Nephron progenitor cell (in vitro differentiated cells): ENCODE data around the gene B4GALT3.

Source experiments
- DNase-seq: peaks from one replicate; pipeline ENCODE4 v3.0.0; 2021
- H3K27ac Mint-ChIP-seq: 2 replicates; pipeline ENCODE4 v1.8.0; 2021; ENCODE audit warnings: mild to moderate bottlenecking, moderate library complexity, mixed read lengths
- H3K27me3 Mint-ChIP-seq: 2 replicates; pipeline ENCODE4 v1.8.0; 2021; ENCODE audit warnings: mild to moderate bottlenecking, low read depth, mixed read lengths; ENCODE audit not compliant: poor library complexity
- H3K36me3 Mint-ChIP-seq: 2 replicates; pipeline ENCODE4 v1.8.0; 2021; ENCODE audit warnings: low read depth, mixed read lengths
- H3K4me1 Mint-ChIP-seq: 2 replicates; pipeline ENCODE4 v1.8.0; 2021; ENCODE audit warnings: mixed read lengths
- H3K4me3 Mint-ChIP-seq: 2 replicates; pipeline ENCODE4 v1.8.0; 2021; ENCODE audit warnings: mild to moderate bottlenecking, moderate library complexity, mixed read lengths
- H3K9me3 Mint-ChIP-seq: 2 replicates; pipeline ENCODE4 v1.8.0; 2021; ENCODE audit warnings: mild to moderate bottlenecking, moderate library complexity, mixed read lengths
- CTCF ChIP-seq: fragments of 200-600 bp; sonication (generic); IDR thresholded peaks from 2 replicates; pipeline ENCODE4 v1.5.0; 2021; ENCODE audit warnings: antibody characterized with exemption

Gene B4GALT3

GRCh38 chr1:161122967-161123366 lies 54.3 kb downstream of the B4GALT3 start:
- no peak for DNase-seq
- peak overlapping the region; percentile 92 for H3K27ac Mint-ChIP-seq
- peaks cover 62% of the 10 kb centered on the region for H3K36me3 Mint-ChIP-seq
- TF ChIP-seq CTCF = no peak
- no peaks in the 10 kb centered on the region for H3K27me3 Mint-ChIP-seq
- no peaks in the 10 kb centered on the region for H3K9me3 Mint-ChIP-seq
- H3K4me3 Mint-ChIP-seq = no peak overlapping the region
- H3K4me1 Mint-ChIP-seq = peaks cover 46% of the 10 kb centered on the region

- DNase-seq = no peak
- Mint-ChIP-seq H3K4me3 (no peak overlapping the region), H3K27me3 (no peaks in the 10 kb centered on the region), H3K9me3 (no peaks in the 10 kb centered on the region), H3K36me3 (peaks cover 51% of the 10 kb centered on the region), H3K27ac (no peak overlapping the region), H3K4me1 (peaks cover 41% of the 10 kb centered on the region)
- TF ChIP-seq CTCF = no peak
These were observed 55.5 kb downstream of the B4GALT3 start for GRCh38 chr1:161121834-161122233.
